ENCODE data around the gene COL1A1.
A peak's percentile ranks its signal among the peaks of the same experiment; 100 is the strongest.

Gene COL1A1

GRCh38 chr17:50153650-50154575 is 47.5 kb downstream of the COL1A1 start:
- H3K27ac ChIP-seq (ENCODE audit: low read depth, low read length), result peak overlapping the region; percentile 100
- H3K4me3 ChIP-seq (ENCODE audit: low read depth in 1 of 2, low read length in 2 of 2), result no peak overlapping the region
- H3K27me3 ChIP-seq (ENCODE audit: control insufficient read depth in 1 of 2, insufficient read depth in 2 of 2, low read length in 2 of 2), result no peaks in the 10 kb centered on the region
- H3K9me3 ChIP-seq (ENCODE audit: low read length), result no peaks in the 10 kb centered on the region
- peaks cover 38% of the 10 kb centered on the region for H3K4me1 ChIP-seq (ENCODE audit: insufficient read depth, low read length)
- H3K36me3 ChIP-seq (ENCODE audit: insufficient read depth, low read length), result no peaks in the 10 kb centered on the region
- H3K9ac ChIP-seq (ENCODE audit: low read length), result no peak overlapping the region

GRCh38 chr17:50152736-50153135 is 48.7 kb downstream of the COL1A1 start:
- Histone ChIP-seq H3K9ac (ENCODE audit: low read length) (peak overlapping the region; percentile 61), H3K27ac (ENCODE audit: low read depth, low read length) (peak overlapping the region; percentile 100), H3K4me1 (ENCODE audit: insufficient read depth, low read length) (peaks cover 47% of the 10 kb centered on the region)

GRCh38 chr17:50151937-50152547 is 49.4 kb downstream of the COL1A1 start:
- H3K9ac ChIP-seq (ENCODE audit: low read length), result peak overlapping the region; percentile 61
- no peaks in the 10 kb centered on the region for H3K36me3 ChIP-seq (ENCODE audit: insufficient read depth, low read length)
- peak overlapping the region; percentile 22 to 83 for H3K4me3 ChIP-seq (ENCODE audit: low read depth in 1 of 2, low read length in 2 of 2)
- peak overlapping the region; percentile 100 for H3K27ac ChIP-seq (ENCODE audit: low read depth, low read length)
- no peaks in the 10 kb centered on the region for H3K9me3 ChIP-seq (ENCODE audit: low read length)
- peaks cover 54% of the 10 kb centered on the region for H3K4me1 ChIP-seq (ENCODE audit: insufficient read depth, low read length)
- no peaks in the 10 kb centered on the region for H3K27me3 ChIP-seq (ENCODE audit: control insufficient read depth in 1 of 2, insufficient read depth in 2 of 2, low read length in 2 of 2)

More at GRCh38 chr17:50152736-50153135, 48.7 kb downstream of the COL1A1 start:
- H3K27me3 ChIP-seq (ENCODE audit: control insufficient read depth in 1 of 2, insufficient read depth in 2 of 2, low read length in 2 of 2), result no peaks in the 10 kb centered on the region
- H3K4me3 ChIP-seq (ENCODE audit: low read depth in 1 of 2, low read length in 2 of 2), result peak overlapping the region in 1 of 2 donors; percentile 83
- no peaks in the 10 kb centered on the region for H3K9me3 ChIP-seq (ENCODE audit: low read length)
- no peaks in the 10 kb centered on the region for H3K36me3 ChIP-seq (ENCODE audit: insufficient read depth, low read length)

GRCh38 chr17:50151041-50151936 is 50.1 kb downstream of the COL1A1 start:
- H3K4me3 ChIP-seq (ENCODE audit: low read depth in 1 of 2, low read length in 2 of 2), result peak overlapping the region; percentile 73 to 79
- peaks cover 61% of the 10 kb centered on the region for H3K4me1 ChIP-seq (ENCODE audit: insufficient read depth, low read length)
- H3K27me3 ChIP-seq (ENCODE audit: control insufficient read depth in 1 of 2, insufficient read depth in 2 of 2, low read length in 2 of 2), result no peaks in the 10 kb centered on the region
- no peaks in the 10 kb centered on the region for H3K36me3 ChIP-seq (ENCODE audit: insufficient read depth, low read length)
- H3K27ac ChIP-seq (ENCODE audit: low read depth, low read length), result peak overlapping the region; percentile 100
- peak overlapping the region; percentile 80 for H3K9ac ChIP-seq (ENCODE audit: low read length)
- no peaks in the 10 kb centered on the region for H3K9me3 ChIP-seq (ENCODE audit: low read length)

- H3K9ac ChIP-seq (ENCODE audit: low read length), result peak within 1 kb of the TSS; percentile 80
- H3K27me3 ChIP-seq (ENCODE audit: control insufficient read depth in 1 of 2, insufficient read depth in 2 of 2, low read length in 2 of 2), result no peaks in the 10 kb centered on the region
- no peaks in the 10 kb centered on the region for H3K9me3 ChIP-seq (ENCODE audit: low read length)
- peak within 1 kb of the TSS; percentile 79 to 88 for H3K4me3 ChIP-seq (ENCODE audit: low read depth in 1 of 2, low read length in 2 of 2)
- H3K27ac ChIP-seq (ENCODE audit: low read depth, low read length), result peak within 1 kb of the TSS; percentile 100
- no peaks in the 10 kb centered on the region for H3K36me3 ChIP-seq (ENCODE audit: insufficient read depth, low read length)
- H3K4me1 ChIP-seq (ENCODE audit: insufficient read depth, low read length), result peaks cover 69% of the 10 kb centered on the region
Measured at GRCh38 chr17:50150354-50151040, 50.9 kb downstream of the COL1A1 start, which contains the start of gene PPP1R9B. TSS of gene PPP1R9B (minus strand) at chr17:50150677. CDS start at chr17:50150513, 164 bp downstream.

- peaks cover 70% of the 10 kb centered on the region for H3K4me1 ChIP-seq (ENCODE audit: insufficient read depth, low read length)
- peak overlapping the region; percentile 79 to 88 for H3K4me3 ChIP-seq (ENCODE audit: low read depth in 1 of 2, low read length in 2 of 2)
- peaks cover 7% of the 10 kb centered on the region for H3K36me3 ChIP-seq (ENCODE audit: insufficient read depth, low read length)
- no peak overlapping the region for H3K9ac ChIP-seq (ENCODE audit: low read length)
- no peaks in the 10 kb centered on the region for H3K27me3 ChIP-seq (ENCODE audit: control insufficient read depth in 1 of 2, insufficient read depth in 2 of 2, low read length in 2 of 2)
- no peaks in the 10 kb centered on the region for H3K9me3 ChIP-seq (ENCODE audit: low read length)
- peak overlapping the region; percentile 90 for H3K27ac ChIP-seq (ENCODE audit: low read depth, low read length)
Measured at GRCh38 chr17:50149417-50150353, 51.7 kb downstream of the COL1A1 start.

GRCh38 chr17:50149091-50149416 is 52.4 kb downstream of the COL1A1 start:
- H3K27me3 ChIP-seq (ENCODE audit: control insufficient read depth in 1 of 2, insufficient read depth in 2 of 2, low read length in 2 of 2), result no peaks in the 10 kb centered on the region
- no peak overlapping the region for H3K9ac ChIP-seq (ENCODE audit: low read length)
- H3K27ac ChIP-seq (ENCODE audit: low read depth, low read length), result peak overlapping the region; percentile 90
- H3K4me1 ChIP-seq (ENCODE audit: insufficient read depth, low read length), result peaks cover 64% of the 10 kb centered on the region
- H3K36me3 ChIP-seq (ENCODE audit: insufficient read depth, low read length), result peaks cover 13% of the 10 kb centered on the region
- H3K9me3 ChIP-seq (ENCODE audit: low read length), result no peaks in the 10 kb centered on the region
- H3K4me3 ChIP-seq (ENCODE audit: low read depth in 1 of 2, low read length in 2 of 2), result peak overlapping the region; percentile 79 to 88

GRCh38 chr17:50148226-50149090 is 53.0 kb downstream of the COL1A1 start:
- Histone ChIP-seq H3K27ac (ENCODE audit: low read depth, low read length) (peak overlapping the region; percentile 64), H3K27me3 (ENCODE audit: control insufficient read depth in 1 of 2, insufficient read depth in 2 of 2, low read length in 2 of 2) (no peaks in the 10 kb centered on the region), H3K9me3 (ENCODE audit: low read length) (no peaks in the 10 kb centered on the region), H3K4me3 (ENCODE audit: low read depth in 1 of 2, low read length in 2 of 2) (peak overlapping the region; percentile 74 to 88), H3K9ac (ENCODE audit: low read length) (peak overlapping the region; percentile 44), H3K4me1 (ENCODE audit: insufficient read depth, low read length) (peaks cover 58% of the 10 kb centered on the region), H3K36me3 (ENCODE audit: insufficient read depth, low read length) (peaks cover 19% of the 10 kb centered on the region)

GRCh38 chr17:50147841-50148225 is 53.6 kb downstream of the COL1A1 start:
- peak overlapping the region; percentile 44 for H3K9ac ChIP-seq (ENCODE audit: low read length)
- peaks cover 52% of the 10 kb centered on the region for H3K4me1 ChIP-seq (ENCODE audit: insufficient read depth, low read length)
- H3K9me3 ChIP-seq (ENCODE audit: low read length), result no peaks in the 10 kb centered on the region
- peaks cover 25% of the 10 kb centered on the region for H3K36me3 ChIP-seq (ENCODE audit: insufficient read depth, low read length)
- peak overlapping the region; percentile 74 to 88 for H3K4me3 ChIP-seq (ENCODE audit: low read depth in 1 of 2, low read length in 2 of 2)
- no peaks in the 10 kb centered on the region for H3K27me3 ChIP-seq (ENCODE audit: control insufficient read depth in 1 of 2, insufficient read depth in 2 of 2, low read length in 2 of 2)
- H3K27ac ChIP-seq (ENCODE audit: low read depth, low read length), result peak overlapping the region; percentile 64
